Tibial artery (tissue), 4 donors: ENCODE results near the gene FNBP1L.

Experiments used
- DNase-seq, 2 donors: peaks; one replicate each; pipeline ENCODE4 v3.0.0-alpha.2; 2019
- H3K27ac ChIP-seq, 2 donors: fragments of 200-600 bp; sonication (generic) in 1 of 2; 1 replicate in 1 of 2; 2 replicates in 1 of 2; pipeline ENCODE4 v1.5.1; 2018 to 2019; ENCODE audit warnings: mild to moderate bottlenecking in 1 of 2
- H3K27me3 ChIP-seq, 2 donors: fragments of 200-600 bp; sonication (generic) in 1 of 2; one replicate each; pipeline versions ENCODE4 v1.5.1 to v1.6.0; 2016 to 2019
- H3K36me3 ChIP-seq, 3 donors: fragments of 200-600 bp; sonication (generic) in 2 of 3; one replicate each; pipeline ENCODE4 v1.5.1; 2016 to 2019; ENCODE audit warnings: mild to moderate bottlenecking in 2 of 3
- H3K4me1 ChIP-seq, 4 donors: fragments of 200-600 bp; sonication (generic) in 2 of 4; 1 replicate in 3 of 4; 2 replicates in 1 of 4; pipeline ENCODE4 v1.5.1; 2016 to 2019
- H3K4me3 ChIP-seq, 2 donors: fragments of 200-600 bp; sonication (generic) in 1 of 2; 1 replicate in 1 of 2; 2 replicates in 1 of 2; pipeline ENCODE4 v1.5.1; 2018 to 2019; ENCODE audit warnings: mild to moderate bottlenecking in 2 of 2
- H3K9me3 ChIP-seq, 3 donors: fragments of 200-600 bp; sonication (generic) in 1 of 3; one replicate each; pipeline ENCODE4 v1.5.1; 2016 to 2019
- CTCF ChIP-seq, 2 experiments: fragments of 200-600 bp in 1 of 2; fragments of 450-650 bp in 1 of 2; IDR thresholded peaks; one replicate each; pipeline ENCODE4 v1.5.1; 2017 to 2019; ENCODE audit warnings: antibody characterized with exemption in 2 of 2, mild to moderate bottlenecking in 1 of 2, moderate library complexity in 1 of 2
- intact Hi-C: fragments of 100-400 bp; cut with DNase I; formaldehyde crosslinking; loops from one replicate; pipeline ENCODE4 v1.15.0; 2023; ENCODE audit warnings: low total_unique reads

FNBP1L gene

GRCh38 chr1:93554883-93555872 is 107.3 kb downstream of the FNBP1L start:
- Histone ChIP-seq H3K27ac (no peak overlapping the region), H3K9me3 (peaks cover 0 to 3% (median 0%) of the 10 kb centered on the region in 3 donors), H3K27me3 (no peaks in the 10 kb centered on the region), H3K4me1 (peaks cover 0 to 17% (median 7%) of the 10 kb centered on the region in 4 donors), H3K36me3 (peaks cover 0 to 9% (median 8%) of the 10 kb centered on the region in 3 donors), H3K4me3 (no peak overlapping the region)
- intact Hi-C loops: no loop called here
- no peak for DNase-seq
- no peak for TF ChIP-seq CTCF (IDR thresholded peaks at IDR 0.05)

GRCh38 chr1:93556291-93556690 is 108.4 kb downstream of the FNBP1L start:
- H3K36me3 ChIP-seq: peaks cover 10 to 17% (median 15%) of the 10 kb centered on the region in 3 donors
- no peak for TF ChIP-seq CTCF (IDR thresholded peaks at IDR 0.05)
- H3K4me3 ChIP-seq: no peak overlapping the region
- H3K27ac ChIP-seq: no peak overlapping the region
- intact Hi-C loops: no loop called here
- no peaks in the 10 kb centered on the region for H3K27me3 ChIP-seq
- peaks cover 0 to 3% (median 0%) of the 10 kb centered on the region in 3 donors for H3K9me3 ChIP-seq
- DNase-seq: no peak
- H3K4me1 ChIP-seq: peaks cover 0 to 17% (median 7%) of the 10 kb centered on the region in 4 donors

GRCh38 chr1:93559045-93559444 is 111.1 kb downstream of the FNBP1L start:
- intact Hi-C loops: no loop called here
- Histone ChIP-seq H3K9me3 (peaks cover 0 to 3% (median 0%) of the 10 kb centered on the region in 3 donors), H3K27me3 (no peaks in the 10 kb centered on the region), H3K27ac (no peak overlapping the region), H3K4me3 (no peak overlapping the region), H3K36me3 (peaks cover 22 to 39% (median 38%) of the 10 kb centered on the region in 3 donors), H3K4me1 (peaks cover 0 to 11% (median 5%) of the 10 kb centered on the region in 4 donors)
- no peak for DNase-seq
- TF ChIP-seq CTCF (IDR thresholded peaks at IDR 0.05): no peak

- Histone ChIP-seq H3K4me1 (peaks cover 0 to 4% (median 0%) of the 10 kb centered on the region in 4 donors), H3K9me3 (peaks cover 0 to 3% (median 0%) of the 10 kb centered on the region in 3 donors), H3K36me3 (peaks cover 25 to 45% (median 42%) of the 10 kb centered on the region in 3 donors), H3K27me3 (no peaks in the 10 kb centered on the region), H3K27ac (no peak overlapping the region), H3K4me3 (no peak overlapping the region)
- intact Hi-C loops: no loop called here
- no peak for TF ChIP-seq CTCF (IDR thresholded peaks at IDR 0.05)
- DNase-seq: no peak
These were observed 111.8 kb downstream of the FNBP1L start for GRCh38 chr1:93559695-93560094.

- H3K27me3 ChIP-seq: no peaks in the 10 kb centered on the region
- peaks cover 0 to 8% (median 0%) of the 10 kb centered on the region in 4 donors for H3K4me1 ChIP-seq
- no peak overlapping the region for H3K4me3 ChIP-seq
- H3K9me3 ChIP-seq: no peaks in the 10 kb centered on the region
- H3K36me3 ChIP-seq: peaks cover 62 to 90% (median 87%) of the 10 kb centered on the region in 3 donors
- no peak for DNase-seq
- no peak overlapping the region for H3K27ac ChIP-seq
- TF ChIP-seq CTCF (IDR thresholded peaks at IDR 0.05): no peak
- intact Hi-C loops: no loop called here
These were observed 117.7 kb downstream of the FNBP1L start for GRCh38 chr1:93565496-93566206.
